Measurements from ENCODE around the gene SPRY1.

- TF ChIP-seq MAFK (IDR thresholded peaks at IDR 0.05; ENCODE audit: partially characterized antibody), result no peak
- TF ChIP-seq CTCF (IDR thresholded peaks at IDR 0.05), result peak; percentile 34
- TF ChIP-seq JUN (IDR thresholded peaks at IDR 0.05), result 0 out of 5 replicates have a peak, but pooled peaks of 1 of the 2 experiments have one; percentile 29
- no peak for TF ChIP-seq POLR2A (IDR thresholded peaks at IDR 0.05; ENCODE audit: low read length)
- no peak for TF ChIP-seq CBX8 (IDR thresholded peaks at IDR 0.05)
- no peak for TF ChIP-seq EP300 (IDR thresholded peaks at IDR 0.05)
- TF ChIP-seq RFX5 (IDR thresholded peaks at IDR 0.05), result no peak
- no peak for TF ChIP-seq PHF8 (IDR thresholded peaks at IDR 0.05; ENCODE audit: borderline replicate concordance, low read depth)
- no peak for TF ChIP-seq HES2 (IDR thresholded peaks at IDR 0.05)
- TF ChIP-seq RAD21 (conservative IDR thresholded peaks at IDR 0.05 in 1 of 2, IDR thresholded peaks at IDR 0.05 in 1 of 2), result peak; percentile 43 to 62
- peak; percentile 44; the same call in 2 of the 3 replicates for TF ChIP-seq SMC3 (IDR thresholded peaks at IDR 0.05)
These were observed 2.4 kb downstream of the SPRY1 start for GRCh38 chr4:123398853-123399626.

Data from A549 (cell line).